Omental fat pad (tissue), 4 donors: ENCODE data around the gene PTPN14. TPM values are rescaled to one million over a fixed set of nuclear protein-coding genes. Genes with fewer than 3 reads are reported as not detected.

Source experiments
- ATAC-seq: fragments of 150-250 bp; one replicate; pipeline ENCODE4 v1.9.1; 2016; ENCODE audit warnings: mild to moderate bottlenecking, moderate library complexity; ENCODE audit not compliant: low FRiP score
- DNase-seq: peaks from one replicate; pipeline ENCODE4 v3.0.0-alpha.2; 2019; ENCODE audit warnings: low spot score
- total RNA-seq, 4 donors: library from RNA; depleted of rRNA; stranded (reverse); fragments of >200 nt; gene quantifications; one replicate each; pipeline ENCODE4 v1.1.0, GENCODE V29; 2016
- TF ChIP-seq, protein P1 (sequence below), 3 donors: fragments of 450-650 bp; IDR thresholded peaks; one replicate each; pipeline ENCODE4 v1.5.1; 2016 to 2017; ENCODE audit warnings: antibody characterized with exemption in 3 of 3, mild to moderate bottlenecking in 3 of 3, moderate library complexity in 2 of 3

Gene PTPN14
- total RNA-seq, 4 donors from 2014 or later = 27.1 to 39.1 (median 35.7) TPM

- no peak for ATAC-seq
- DNase-seq = no peak
- TF ChIP-seq, protein P1, sequence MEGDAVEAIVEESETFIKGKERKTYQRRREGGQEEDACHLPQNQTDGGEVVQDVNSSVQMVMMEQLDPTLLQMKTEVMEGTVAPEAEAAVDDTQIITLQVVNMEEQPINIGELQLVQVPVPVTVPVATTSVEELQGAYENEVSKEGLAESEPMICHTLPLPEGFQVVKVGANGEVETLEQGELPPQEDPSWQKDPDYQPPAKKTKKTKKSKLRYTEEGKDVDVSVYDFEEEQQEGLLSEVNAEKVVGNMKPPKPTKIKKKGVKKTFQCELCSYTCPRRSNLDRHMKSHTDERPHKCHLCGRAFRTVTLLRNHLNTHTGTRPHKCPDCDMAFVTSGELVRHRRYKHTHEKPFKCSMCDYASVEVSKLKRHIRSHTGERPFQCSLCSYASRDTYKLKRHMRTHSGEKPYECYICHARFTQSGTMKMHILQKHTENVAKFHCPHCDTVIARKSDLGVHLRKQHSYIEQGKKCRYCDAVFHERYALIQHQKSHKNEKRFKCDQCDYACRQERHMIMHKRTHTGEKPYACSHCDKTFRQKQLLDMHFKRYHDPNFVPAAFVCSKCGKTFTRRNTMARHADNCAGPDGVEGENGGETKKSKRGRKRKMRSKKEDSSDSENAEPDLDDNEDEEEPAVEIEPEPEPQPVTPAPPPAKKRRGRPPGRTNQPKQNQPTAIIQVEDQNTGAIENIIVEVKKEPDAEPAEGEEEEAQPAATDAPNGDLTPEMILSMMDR (IDR thresholded peaks at IDR 0.05) = no peak
These were observed 219.5 kb downstream of the PTPN14 start for GRCh38 chr1:214331827-214332423.

DNA sequence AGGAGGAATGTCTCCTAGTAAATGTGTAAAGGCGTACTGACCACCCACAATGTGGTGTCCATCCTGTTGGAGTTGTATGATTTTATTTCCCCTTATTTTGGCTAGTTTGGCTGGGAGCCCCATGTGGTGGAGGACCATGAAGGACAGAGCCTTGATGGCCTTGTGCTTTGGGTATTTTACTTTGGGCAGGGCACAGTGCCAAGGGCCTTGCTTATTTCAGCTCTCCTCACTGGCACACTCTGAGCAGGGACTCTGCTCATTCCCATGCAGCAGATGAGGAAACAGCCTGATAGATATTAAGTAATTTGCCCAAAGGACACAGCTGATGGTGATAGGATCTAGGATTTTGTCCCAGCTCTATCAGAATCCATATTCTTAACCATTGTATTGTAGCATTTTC is 220.2 kb downstream of the PTPN14 start:
- no peak for ATAC-seq
- TF ChIP-seq, protein P1 (IDR thresholded peaks at IDR 0.05) = no peak
- no peak for DNase-seq

- ATAC-seq (no peak), DNase-seq (no peak)
- TF ChIP-seq, protein P1 (IDR thresholded peaks at IDR 0.05) = no peak
These were observed 220.7 kb downstream of the PTPN14 start for GRCh38 chr1:214330715-214331114.

DNA sequence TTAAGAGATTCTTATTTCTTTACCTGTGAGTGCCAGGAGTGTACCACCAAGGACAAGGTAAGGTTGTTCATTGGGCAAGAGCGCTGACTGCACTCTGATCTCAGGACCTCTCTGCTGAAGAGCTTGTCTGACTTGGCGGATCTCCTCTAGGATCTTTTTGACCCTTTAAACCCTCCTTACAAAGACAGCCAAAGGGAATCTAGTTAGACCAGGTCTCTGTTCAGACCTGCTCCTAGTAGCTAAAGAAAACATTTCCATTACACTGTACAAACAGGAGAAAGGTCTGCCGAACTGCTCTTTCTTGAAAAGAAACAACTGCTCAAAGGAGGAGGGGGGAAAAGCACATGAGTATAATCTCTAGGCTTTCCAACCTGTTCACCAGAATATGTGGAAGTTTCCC is 221.2 kb downstream of the PTPN14 start:
- no peak for ATAC-seq
- TF ChIP-seq, protein P1 (IDR thresholded peaks at IDR 0.05) = no peak
- DNase-seq = no peak

DNA sequence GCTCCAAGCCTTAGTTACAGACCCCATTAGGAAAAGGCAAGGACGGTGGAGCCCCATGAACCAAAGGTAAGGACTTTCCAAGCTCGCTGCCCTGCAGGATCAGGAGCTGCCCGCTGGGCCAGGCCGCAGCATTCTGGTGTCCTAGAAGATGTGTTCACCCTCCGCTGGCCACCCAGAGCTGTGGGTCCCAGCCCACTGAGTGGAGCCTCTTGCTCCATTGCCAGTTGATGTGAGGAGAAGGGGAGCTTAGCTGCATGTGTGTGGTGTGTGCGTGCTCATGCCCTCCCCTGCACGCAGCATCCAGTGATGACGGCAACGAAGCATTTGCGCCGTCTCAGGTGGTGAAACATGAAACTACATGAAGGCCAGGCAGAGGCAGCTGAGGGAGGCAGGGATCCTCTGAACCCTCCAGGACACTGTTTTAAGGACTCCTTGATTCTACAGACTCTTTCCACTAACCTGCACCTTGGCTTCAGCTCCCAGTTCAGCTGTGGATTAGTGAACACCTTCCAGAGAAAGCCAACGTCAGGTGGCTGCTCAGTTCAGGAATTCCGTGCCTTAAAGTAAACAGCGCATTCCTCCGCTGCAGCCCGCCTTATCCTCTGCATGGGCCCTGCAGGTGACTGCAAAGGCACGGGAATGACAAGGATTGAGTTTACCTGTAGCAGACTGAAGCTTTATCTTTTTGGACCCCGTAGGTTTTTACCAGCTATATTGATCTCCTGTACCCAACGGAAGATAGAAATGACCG is 221.8 kb downstream of the PTPN14 start:
- TF ChIP-seq, protein P1 (IDR thresholded peaks at IDR 0.05) = no peak
- ATAC-seq = no peak

DNA sequence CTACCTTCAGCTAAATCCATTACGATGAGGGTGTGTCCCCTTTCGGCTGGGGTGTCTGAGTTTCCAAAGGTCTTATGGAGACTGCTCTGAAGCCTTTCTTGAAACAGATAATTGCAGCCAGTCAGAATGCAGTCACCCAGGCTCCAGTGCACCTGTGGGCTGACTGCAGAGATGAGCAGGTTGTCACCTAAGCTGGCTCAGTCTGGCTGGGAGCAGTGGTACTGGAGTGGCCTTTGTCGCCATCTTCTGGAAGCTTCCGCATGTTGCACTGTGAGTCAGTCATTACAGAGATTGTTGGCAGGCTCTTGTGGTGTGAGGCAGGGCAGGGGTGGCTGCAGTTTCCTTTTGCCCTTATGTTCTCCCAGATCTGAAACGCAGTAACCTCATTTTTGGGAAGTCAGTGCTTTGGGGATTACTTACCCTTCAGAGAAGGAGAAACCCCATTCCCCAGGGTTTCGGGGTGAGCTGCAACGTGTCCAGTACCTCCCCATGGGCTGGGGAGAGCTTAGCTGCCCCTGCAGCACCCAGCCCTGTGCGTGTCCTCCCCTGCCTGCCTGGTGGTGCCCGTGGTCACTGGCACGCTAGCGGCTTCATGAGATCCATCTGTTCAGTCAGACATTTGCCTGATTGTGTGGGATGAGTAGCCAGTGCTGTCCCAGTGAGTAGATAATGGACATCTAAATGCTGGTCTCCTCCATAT is 222.5 kb downstream of the PTPN14 start:
- TF ChIP-seq, protein P1 (IDR thresholded peaks at IDR 0.05) = peak in 1 of 3 donors; percentile 24
- ATAC-seq = peak; percentile 86
- peak; percentile 56 for DNase-seq

More for the DNA sequence above, 221.8 kb downstream of the PTPN14 start:
- DNase-seq = no peak
